Lung (tissue), 12 donors: Measurements from ENCODE around the gene FSIP1. TPM values are rescaled to one million over a fixed set of nuclear protein-coding genes. Genes with fewer than 3 reads are reported as not detected.

ENCODE experiments used
- ATAC-seq: fragments of 200-7000 bp; cut with Tn5 transposase; one replicate; pipeline ENCODE4 v1.9.1; 2020; ENCODE audit warnings: moderate number of reproducible peaks; ENCODE audit not compliant: insufficient read depth, low FRiP score
- DNase-seq, 3 donors: peaks; one replicate each; pipeline ENCODE4 v3.0.0-alpha.2; 2013 to 2017
- H3K27ac ChIP-seq, 2 donors: one replicate each; pipeline ENCODE4 v1.5.1; 2013; ENCODE audit warnings: mild to moderate bottlenecking in 2 of 2, moderate library complexity in 2 of 2, control low read depth in 1 of 2, inconsistent platforms in 1 of 2, low read depth in 1 of 2, low read length in 1 of 2
- H3K27me3 ChIP-seq, 3 donors: one replicate each; pipeline ENCODE4 v1.5.1; 2013; ENCODE audit warnings: low read length in 2 of 3; ENCODE audit not compliant: control insufficient read depth in 3 of 3, insufficient read depth in 3 of 3
- H3K36me3 ChIP-seq, 4 donors: one replicate each; pipeline ENCODE4 v1.5.1; 2013; ENCODE audit warnings: low read length in 4 of 4, mild to moderate bottlenecking in 1 of 4, moderate library complexity in 1 of 4; ENCODE audit not compliant: control insufficient read depth in 4 of 4, insufficient read depth in 4 of 4
- H3K4me1 ChIP-seq, 5 donors: one replicate each; pipeline ENCODE4 v1.5.1; 2013; ENCODE audit warnings: low read length in 5 of 5, mild to moderate bottlenecking in 2 of 5, moderate library complexity in 1 of 5; ENCODE audit not compliant: control insufficient read depth in 5 of 5, insufficient read depth in 5 of 5
- H3K4me3 ChIP-seq: one replicate; pipeline ENCODE4 v1.5.1; 2013; ENCODE audit warnings: mild to moderate bottlenecking, control low read depth, moderate library complexity
- H3K9ac ChIP-seq, 2 donors: one replicate each; pipeline ENCODE4 v1.5.1; 2013; ENCODE audit warnings: low read length in 2 of 2, control low read depth in 1 of 2; ENCODE audit not compliant: insufficient read depth in 1 of 2
- H3K9me3 ChIP-seq, 4 donors: one replicate each; pipeline ENCODE4 v1.5.1; 2013; ENCODE audit warnings: low read length in 3 of 4, mild to moderate bottlenecking in 1 of 4, moderate library complexity in 1 of 4; ENCODE audit not compliant: control insufficient read depth in 4 of 4, insufficient read depth in 3 of 4
- WGBS, 2 donors: extraction: QIAGEN DNeasy Blood & Tissue Kit; methylation state at CpG; one replicate each; pipeline ENCODE4 v1.1.7; 2013; 5-methylcytosine and 5-hydroxymethylcytosine counted together
- polyA plus RNA-seq, 2 donors: library from polyadenylated mRNA; stranded (reverse); fragments of 200-250 nt; gene quantifications; one replicate each; pipeline ENCODE4 v1.2.1, GENCODE V29; 2013
- total RNA-seq, 2 donors: library from RNA; depleted of rRNA in 1 of 2; stranded (reverse); fragments of >200 nt in 1 of 2; gene quantifications; one replicate each; pipeline ENCODE4 v1.2.1, GENCODE V29; 2014 to 2021
- TF ChIP-seq, protein P1 (sequence below): IDR thresholded peaks from 2 replicates; pipeline ENCODE4 v1.5.1; 2012; ENCODE audit warnings: mild to moderate bottlenecking; ENCODE audit errors: control extremely low read depth, extremely low read depth
- donor health status: control.
- donor health status: control.
- donor health status: Bipolar disorder and iron deficiency.
- donor health status: healthy.
- donor health status: DM: yes; HTN: yes; CAD: no.

FSIP1 gene
- total and polyA plus RNA-seq, 4 donors, result 0.35 to 2.2 (median 0.98) TPM

DNA sequence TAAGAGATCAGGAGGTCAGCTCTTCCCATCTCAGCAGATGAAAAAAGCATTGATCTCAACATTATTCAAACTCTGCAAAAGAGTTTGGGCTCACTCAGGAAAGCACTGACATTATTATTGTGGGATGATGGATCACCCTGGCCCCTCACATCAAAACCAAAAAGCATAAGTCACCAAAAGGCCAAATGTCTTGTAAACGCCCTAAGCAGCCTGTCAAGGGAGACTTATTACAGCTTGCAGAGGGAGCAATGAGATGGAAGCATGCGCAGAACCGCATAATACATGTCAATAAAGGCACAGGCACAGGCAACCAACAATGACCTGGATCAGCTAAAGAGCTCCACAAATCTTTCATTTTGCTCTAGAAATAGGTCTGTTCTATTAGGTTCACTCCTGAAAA is 4.6 kb downstream of the FSIP1 start:
- no peaks in the 10 kb centered on the region for H3K9me3 ChIP-seq
- H3K36me3 ChIP-seq, result no peaks in the 10 kb centered on the region
- no peak for ATAC-seq
- H3K9ac ChIP-seq, result no peak overlapping the region
- TF ChIP-seq, protein P1, sequence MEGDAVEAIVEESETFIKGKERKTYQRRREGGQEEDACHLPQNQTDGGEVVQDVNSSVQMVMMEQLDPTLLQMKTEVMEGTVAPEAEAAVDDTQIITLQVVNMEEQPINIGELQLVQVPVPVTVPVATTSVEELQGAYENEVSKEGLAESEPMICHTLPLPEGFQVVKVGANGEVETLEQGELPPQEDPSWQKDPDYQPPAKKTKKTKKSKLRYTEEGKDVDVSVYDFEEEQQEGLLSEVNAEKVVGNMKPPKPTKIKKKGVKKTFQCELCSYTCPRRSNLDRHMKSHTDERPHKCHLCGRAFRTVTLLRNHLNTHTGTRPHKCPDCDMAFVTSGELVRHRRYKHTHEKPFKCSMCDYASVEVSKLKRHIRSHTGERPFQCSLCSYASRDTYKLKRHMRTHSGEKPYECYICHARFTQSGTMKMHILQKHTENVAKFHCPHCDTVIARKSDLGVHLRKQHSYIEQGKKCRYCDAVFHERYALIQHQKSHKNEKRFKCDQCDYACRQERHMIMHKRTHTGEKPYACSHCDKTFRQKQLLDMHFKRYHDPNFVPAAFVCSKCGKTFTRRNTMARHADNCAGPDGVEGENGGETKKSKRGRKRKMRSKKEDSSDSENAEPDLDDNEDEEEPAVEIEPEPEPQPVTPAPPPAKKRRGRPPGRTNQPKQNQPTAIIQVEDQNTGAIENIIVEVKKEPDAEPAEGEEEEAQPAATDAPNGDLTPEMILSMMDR, result no peak
- WGBS, 2 donors, result 54 to 65% methylated on average over 3 of the region's 3 CpGs
- no peak overlapping the region for H3K27ac ChIP-seq
- peak in 1 of 3 donors; percentile 38 for DNase-seq
- H3K4me1 ChIP-seq, result peaks cover 0 to 8% (median 0%) of the 10 kb centered on the region in 5 donors
- H3K27me3 ChIP-seq, result peaks cover 0 to 3% (median 0%) of the 10 kb centered on the region in 3 donors
- H3K4me3 ChIP-seq, result no peak overlapping the region

DNA sequence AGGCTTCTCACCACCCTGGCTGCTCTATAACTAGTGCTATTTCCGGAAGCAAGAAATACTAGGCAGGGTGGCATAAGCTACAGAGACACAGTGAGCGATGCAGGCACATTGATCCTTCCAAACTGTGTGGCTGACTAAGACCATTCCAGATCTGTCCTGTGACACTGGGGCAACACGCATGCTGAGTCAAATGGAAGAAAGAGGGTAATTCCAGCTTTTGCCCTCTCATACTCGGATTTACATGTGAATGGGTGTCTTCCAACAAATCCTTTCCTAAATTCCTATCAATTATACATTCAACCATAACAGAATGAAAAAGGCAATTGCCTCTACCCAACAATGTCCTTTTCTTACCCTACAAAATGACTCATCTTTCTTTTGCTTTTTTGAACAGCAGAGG is 5.1 kb downstream of the FSIP1 start:
- Histone ChIP-seq H3K36me3 (no peaks in the 10 kb centered on the region), H3K4me1 (peaks cover 0 to 6% (median 0%) of the 10 kb centered on the region in 5 donors), H3K4me3 (no peak overlapping the region), H3K9ac (no peak overlapping the region), H3K27ac (no peak overlapping the region), H3K9me3 (no peaks in the 10 kb centered on the region), H3K27me3 (peaks cover 0 to 3% (median 0%) of the 10 kb centered on the region in 3 donors)
- no peak for ATAC-seq
- no peak for DNase-seq
- 85 to 91% methylated on average over 4 of the region's 4 CpGs for WGBS, 2 donors
- TF ChIP-seq, protein P1, result no peak

DNA sequence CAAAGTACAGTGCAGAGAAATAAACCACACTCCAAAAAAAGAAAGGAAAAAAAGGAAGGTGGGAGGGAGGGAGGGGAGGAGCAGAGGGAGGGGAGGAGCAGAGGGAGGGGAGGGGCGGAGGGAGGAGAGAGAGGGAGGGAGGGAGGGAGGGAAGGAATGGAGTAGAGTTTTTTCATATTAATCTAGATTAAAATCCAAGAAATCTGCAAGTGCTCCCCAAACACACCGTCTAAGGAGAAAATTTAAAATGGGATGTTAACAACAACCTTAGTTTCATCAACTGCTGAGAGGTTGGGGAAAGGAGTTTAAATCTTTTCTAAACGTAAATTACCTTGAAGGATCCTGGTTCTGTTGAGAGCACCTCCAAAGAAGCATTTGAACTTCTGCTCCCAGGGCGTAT is 6.6 kb downstream of the FSIP1 start:
- Histone ChIP-seq H3K4me3 (no peak overlapping the region), H3K27ac (no peak overlapping the region), H3K36me3 (no peaks in the 10 kb centered on the region), H3K9ac (no peak overlapping the region), H3K4me1 (peaks cover 0 to 8% (median 0%) of the 10 kb centered on the region in 5 donors), H3K27me3 (peaks cover 0 to 3% (median 0%) of the 10 kb centered on the region in 3 donors), H3K9me3 (no peaks in the 10 kb centered on the region)
- ATAC-seq, result no peak
- 85 to 91% methylated on average over 3 to 4 of the region's 4 CpGs for WGBS, 2 donors
- DNase-seq, result no peak
- TF ChIP-seq, protein P1, result no peak

DNA sequence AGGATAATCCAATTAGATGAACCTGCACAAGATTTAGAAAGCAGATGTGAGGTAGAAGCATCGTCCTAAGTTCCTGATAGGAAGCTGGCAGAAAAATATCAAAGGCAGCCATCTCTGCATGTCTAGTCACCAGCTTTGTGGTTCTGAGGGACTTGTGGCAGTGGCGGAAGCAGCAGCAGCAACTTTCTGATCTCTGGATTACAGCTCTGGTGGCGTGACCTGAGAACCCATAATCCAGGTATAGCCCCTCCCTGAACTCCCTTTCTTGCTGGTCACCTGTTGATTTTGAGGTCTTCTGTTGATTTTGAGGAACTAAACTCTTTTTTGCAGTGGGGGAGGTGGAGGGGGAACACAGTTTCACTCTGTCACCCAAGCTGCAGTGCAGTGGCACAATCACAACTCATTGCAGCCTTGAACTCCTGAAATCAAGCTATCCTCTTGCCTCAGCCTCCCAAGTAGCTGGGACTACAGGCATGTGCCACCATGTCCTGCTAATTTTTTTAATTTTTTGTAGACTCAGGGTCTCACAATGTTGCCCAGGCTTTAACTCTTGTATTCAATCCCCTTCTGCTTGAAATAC is 7.9 kb downstream of the FSIP1 start:
- peaks cover 0 to 8% (median 0%) of the 10 kb centered on the region in 5 donors for H3K4me1 ChIP-seq
- DNase-seq (no peak), ATAC-seq (no peak)
- 39 to 67% methylated on average over 3 of the region's 3 CpGs for WGBS, 2 donors
- no peak overlapping the region for H3K4me3 ChIP-seq
- TF ChIP-seq, protein P1, result no peak
- H3K9me3 ChIP-seq, result no peaks in the 10 kb centered on the region
- no peak overlapping the region for H3K27ac ChIP-seq
- H3K9ac ChIP-seq, result no peak overlapping the region
- no peaks in the 10 kb centered on the region for H3K36me3 ChIP-seq
- peaks cover 0 to 3% (median 0%) of the 10 kb centered on the region in 3 donors for H3K27me3 ChIP-seq
